Astrocyte (in vitro differentiated cells and primary cell): ENCODE measurements around the gene EXO5. TPM values are rescaled to one million over a fixed set of nuclear protein-coding genes. Genes with fewer than 3 reads are reported as not detected.

ENCODE experiments used
- DNase-seq: peaks from one replicate; pipeline ENCODE4 v3.0.0-alpha.2; 2010; ENCODE audit warnings: low read depth
- FAIRE-seq: peaks from 2 replicates; lab custom pipeline; 2011; peaks lifted over from hg19 to GRCh38; lab: Jason Lieb, UNC
- H2AFZ ChIP-seq: 2 replicates; pipeline ENCODE4 v1.6.0; 2012; ENCODE audit warnings: low read depth, low read length, inconsistent platforms
- H3K27ac ChIP-seq: 2 replicates; pipeline ENCODE4 v1.5.1; 2011; ENCODE audit warnings: low read depth, low read length, inconsistent platforms
- H3K27me3 ChIP-seq: 2 replicates; pipeline ENCODE4 v1.6.0; 2011; ENCODE audit warnings: low read length, inconsistent platforms; ENCODE audit not compliant: insufficient read depth
- H3K36me3 ChIP-seq: 2 replicates; pipeline ENCODE4 v1.5.1; 2011; ENCODE audit warnings: low read length, inconsistent platforms; ENCODE audit not compliant: insufficient read depth
- H3K4me1 ChIP-seq: 2 replicates; pipeline ENCODE4 v1.5.1; 2011; ENCODE audit warnings: low read length, inconsistent platforms; ENCODE audit not compliant: insufficient read depth
- H3K4me2 ChIP-seq: 2 replicates; pipeline ENCODE4 v1.6.0; 2012; ENCODE audit warnings: low read length, inconsistent platforms
- H3K4me3 ChIP-seq: 2 replicates; pipeline ENCODE4 v1.5.1; 2011; ENCODE audit warnings: low read depth, mild to moderate bottlenecking, low read length, inconsistent platforms; ENCODE audit not compliant: insufficient read depth
- H3K79me2 ChIP-seq: 2 replicates; pipeline ENCODE4 v1.6.0; 2012; ENCODE audit warnings: mild to moderate bottlenecking, low read length, inconsistent platforms; ENCODE audit not compliant: insufficient read depth
- H3K9ac ChIP-seq: 2 replicates; pipeline ENCODE4 v1.6.0; 2012; ENCODE audit warnings: mild to moderate bottlenecking, low read length, inconsistent platforms
- H3K9me3 ChIP-seq: 2 replicates; pipeline ENCODE4 v1.5.1; 2012; ENCODE audit warnings: low read depth, mild to moderate bottlenecking, low read length, inconsistent platforms; ENCODE audit not compliant: insufficient read depth
- H4K20me1 ChIP-seq: 2 replicates; pipeline ENCODE4 v1.6.0; 2012; ENCODE audit warnings: low read length, inconsistent platforms; ENCODE audit not compliant: insufficient read depth
- H3K27ac Mint-ChIP-seq: one replicate; pipeline ENCODE4 v1.8.0; 2021; ENCODE audit warnings: mild to moderate bottlenecking, mixed read lengths; ENCODE audit not compliant: unreplicated experiment
- H3K27me3 Mint-ChIP-seq: one replicate; pipeline ENCODE4 v1.8.0; 2021; ENCODE audit warnings: low read depth, mixed read lengths; ENCODE audit not compliant: unreplicated experiment
- H3K36me3 Mint-ChIP-seq: one replicate; pipeline ENCODE4 v1.8.0; 2021; ENCODE audit warnings: low read depth, mixed read lengths; ENCODE audit not compliant: unreplicated experiment
- H3K4me1 Mint-ChIP-seq: one replicate; pipeline ENCODE4 v1.8.0; 2021; ENCODE audit warnings: low read depth, mixed read lengths; ENCODE audit not compliant: unreplicated experiment
- H3K4me3 Mint-ChIP-seq: one replicate; pipeline ENCODE4 v1.8.0; 2021; ENCODE audit warnings: mild to moderate bottlenecking, moderate library complexity, mixed read lengths; ENCODE audit not compliant: unreplicated experiment
- H3K9me3 Mint-ChIP-seq: one replicate; pipeline ENCODE4 v1.8.0; 2021; ENCODE audit warnings: mild to moderate bottlenecking, mixed read lengths; ENCODE audit not compliant: unreplicated experiment
- CTCF ChIP-seq: IDR thresholded peaks from 2 replicates; pipeline ENCODE4 v1.5.1; 2011; ENCODE audit warnings: low read depth, mild to moderate bottlenecking, inconsistent platforms, low read length, moderate library complexity; ENCODE audit not compliant: insufficient read depth
- EZH2 ChIP-seq: IDR thresholded peaks from 2 replicates; pipeline ENCODE4 v1.6.1; 2012; ENCODE audit warnings: mild to moderate bottlenecking, low read length, inconsistent platforms; ENCODE audit not compliant: insufficient read depth
- total RNA-seq: library from RNA; stranded (reverse); gene quantifications from 2 replicates; pipeline ENCODE4 v1.2.1, GENCODE V29; 2021

EXO5 gene
- total RNA-seq, 1 donor from 2014 or later, result 6.5 TPM

DNA sequence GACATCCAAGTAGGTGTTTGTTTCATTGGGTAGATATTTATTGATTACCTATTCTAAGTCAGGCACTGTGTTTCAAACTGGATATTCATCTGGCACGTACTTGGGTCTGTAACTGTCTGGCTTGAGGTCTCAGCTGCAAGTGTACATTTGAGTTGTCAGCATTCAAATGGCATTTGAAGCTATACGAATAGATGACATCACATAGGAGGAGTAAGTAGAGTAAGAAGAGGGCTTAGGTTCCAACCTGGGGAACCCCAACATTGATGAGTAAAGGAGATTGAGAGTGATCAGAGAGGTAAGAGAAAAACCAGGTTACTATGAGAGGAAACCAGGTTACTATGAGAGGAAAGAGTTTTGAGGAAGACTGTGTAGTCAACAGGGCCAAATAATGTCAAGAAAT is 53.6 kb downstream of the EXO5 start:
- H3K27me3 ChIP-seq, result no peaks in the 10 kb centered on the region
- H4K20me1 ChIP-seq, result no peaks in the 10 kb centered on the region
- no peak overlapping the region for H2AFZ ChIP-seq
- Mint-ChIP-seq H3K36me3 (no peaks in the 10 kb centered on the region), H3K27ac (no peak overlapping the region), H3K27me3 (peaks cover 10% of the 10 kb centered on the region), H3K4me1 (no peaks in the 10 kb centered on the region), H3K9me3 (peaks cover 10% of the 10 kb centered on the region), H3K4me3 (no peak overlapping the region)
- H3K9ac ChIP-seq, result no peak overlapping the region
- no peak overlapping the region for H3K27ac ChIP-seq
- TF ChIP-seq EZH2, result no peak
- no peak for TF ChIP-seq CTCF
- no peaks in the 10 kb centered on the region for H3K4me1 ChIP-seq
- H3K4me3 ChIP-seq, result no peak overlapping the region
- no peaks in the 10 kb centered on the region for H3K36me3 ChIP-seq
- H3K79me2 ChIP-seq, result no peaks in the 10 kb centered on the region
- no peak overlapping the region for H3K4me2 ChIP-seq
- H3K9me3 ChIP-seq, result no peaks in the 10 kb centered on the region
- FAIRE-seq, result no peak
- no peak for DNase-seq

DNA sequence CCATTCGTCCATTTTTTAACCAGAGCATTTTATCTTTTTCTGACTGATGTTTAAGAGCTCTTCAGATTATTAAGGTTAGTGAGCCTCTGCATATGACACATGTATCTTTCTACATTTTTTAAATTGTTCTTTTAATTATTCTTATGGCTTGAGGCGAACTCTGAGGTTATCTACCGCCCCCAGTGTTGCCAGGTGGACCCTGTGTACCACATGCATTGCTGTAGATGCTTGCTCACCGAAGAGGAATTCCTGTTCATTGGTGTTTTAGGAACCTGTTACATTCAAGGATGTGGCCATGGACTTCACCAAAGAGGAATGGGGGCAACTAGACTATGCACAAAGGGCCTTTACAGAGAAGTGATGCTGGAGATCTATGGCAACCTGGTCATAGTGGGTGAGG is 54.7 kb downstream of the EXO5 start:
- H3K9me3 ChIP-seq, result no peaks in the 10 kb centered on the region
- Mint-ChIP-seq H3K9me3 (peaks cover 10% of the 10 kb centered on the region), H3K27me3 (peaks cover 10% of the 10 kb centered on the region), H3K36me3 (no peaks in the 10 kb centered on the region), H3K4me1 (no peaks in the 10 kb centered on the region), H3K27ac (no peak overlapping the region), H3K4me3 (no peak overlapping the region)
- H3K4me1 ChIP-seq, result no peaks in the 10 kb centered on the region
- DNase-seq (no peak), FAIRE-seq (no peak)
- no peaks in the 10 kb centered on the region for H3K36me3 ChIP-seq
- H2AFZ ChIP-seq, result no peak overlapping the region
- no peaks in the 10 kb centered on the region for H4K20me1 ChIP-seq
- no peaks in the 10 kb centered on the region for H3K27me3 ChIP-seq
- no peak overlapping the region for H3K4me2 ChIP-seq
- no peaks in the 10 kb centered on the region for H3K79me2 ChIP-seq
- no peak overlapping the region for H3K27ac ChIP-seq
- H3K9ac ChIP-seq, result no peak overlapping the region
- no peak overlapping the region for H3K4me3 ChIP-seq
- no peak for TF ChIP-seq CTCF
- TF ChIP-seq EZH2, result no peak

DNA sequence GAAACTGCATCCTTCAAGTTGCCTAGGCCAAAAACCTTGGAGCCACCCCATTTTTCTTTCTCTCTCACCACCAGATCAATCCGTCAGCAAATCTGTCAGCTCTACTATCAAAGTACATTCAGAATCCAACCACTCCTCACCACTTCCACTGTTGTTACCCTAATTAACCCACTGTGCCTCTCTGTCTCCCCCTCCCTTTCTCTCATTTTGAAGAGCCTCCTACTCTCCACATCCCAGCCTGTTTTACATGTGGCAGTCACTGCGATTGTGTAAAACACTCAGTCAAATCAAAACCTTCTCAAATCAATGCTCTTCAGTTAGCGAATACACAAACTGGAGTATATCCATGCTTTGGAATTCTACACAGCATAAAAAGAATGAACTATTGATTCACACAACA is 55.9 kb downstream of the EXO5 start:
- no peaks in the 10 kb centered on the region for H3K36me3 ChIP-seq
- no peak for DNase-seq
- no peak overlapping the region for H3K27ac ChIP-seq
- FAIRE-seq, result no peak
- no peaks in the 10 kb centered on the region for H3K79me2 ChIP-seq
- H3K4me3 Mint-ChIP-seq, result no peak overlapping the region
- H3K4me2 ChIP-seq, result no peak overlapping the region
- H3K9me3 ChIP-seq, result no peaks in the 10 kb centered on the region
- no peak overlapping the region for H3K27ac Mint-ChIP-seq
- H3K9ac ChIP-seq, result no peak overlapping the region
- no peaks in the 10 kb centered on the region for H3K36me3 Mint-ChIP-seq
- no peaks in the 10 kb centered on the region for H4K20me1 ChIP-seq
- TF ChIP-seq CTCF (no peak), EZH2 (no peak)
- no peaks in the 10 kb centered on the region for H3K4me1 Mint-ChIP-seq
- H3K27me3 Mint-ChIP-seq, result peaks cover 10% of the 10 kb centered on the region
- peaks cover 10% of the 10 kb centered on the region for H3K9me3 Mint-ChIP-seq
- no peak overlapping the region for H2AFZ ChIP-seq
- H3K4me3 ChIP-seq, result no peak overlapping the region
- H3K27me3 ChIP-seq, result no peaks in the 10 kb centered on the region
- H3K4me1 ChIP-seq, result no peaks in the 10 kb centered on the region
